GM18517 (cell line): Measurements from ENCODE around the gene NCKAP5.
A peak's percentile ranks its signal among the peaks of the same experiment; 100 is the strongest.
"Not testable (repeated sequence)": the region's sequence is repeated elsewhere in the genome, so short reads cannot be mapped to it uniquely, and the experiment has no call there.

Source experiments
- ATAC-seq: cut with Tn5 transposase; IDR thresholded peaks from one replicate; pipeline ENCODE4 v1.9.1; 2021; ENCODE audit warnings: mild to moderate bottlenecking, moderate library complexity; ENCODE audit not compliant: unreplicated experiment

Gene NCKAP5

GRCh38 chr2:133525090-133525489 is 43.2 kb downstream of the NCKAP5 start:
- no peak for ATAC-seq

GRCh38 chr2:133523406-133523805 is 44.9 kb downstream of the NCKAP5 start:
- no peak for ATAC-seq

- no peak for ATAC-seq
Observed at GRCh38 chr2:133522204-133522603, 46.1 kb downstream of the NCKAP5 start.

DNA sequence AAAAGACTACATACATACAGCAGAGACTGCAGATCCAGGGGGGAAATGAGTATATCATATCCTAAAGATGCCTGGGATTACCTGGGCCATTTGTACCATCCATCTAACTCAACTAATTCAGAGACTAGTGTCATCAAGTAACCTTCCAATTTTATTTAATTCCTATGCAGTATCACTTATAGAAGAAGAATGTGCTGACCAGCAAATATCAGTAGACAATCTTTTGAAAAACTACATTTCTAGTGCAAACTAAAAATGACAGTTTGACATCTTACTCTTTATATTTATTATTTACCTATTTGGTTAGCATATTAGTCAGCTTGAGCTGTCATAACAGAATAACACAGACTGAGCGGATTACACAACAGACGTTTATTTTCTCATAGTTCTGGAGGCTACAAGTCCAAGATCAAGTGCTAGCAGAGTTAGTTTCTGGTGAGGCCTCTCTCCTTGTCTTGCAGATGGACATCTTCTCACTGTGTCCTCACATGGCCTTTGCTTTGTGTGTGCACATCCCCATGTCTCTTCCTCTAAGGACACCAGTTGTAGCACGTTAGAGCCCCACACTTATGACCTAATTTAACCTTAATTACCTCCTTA is 47.0 kb downstream of the NCKAP5 start:
- ATAC-seq: no peak

DNA sequence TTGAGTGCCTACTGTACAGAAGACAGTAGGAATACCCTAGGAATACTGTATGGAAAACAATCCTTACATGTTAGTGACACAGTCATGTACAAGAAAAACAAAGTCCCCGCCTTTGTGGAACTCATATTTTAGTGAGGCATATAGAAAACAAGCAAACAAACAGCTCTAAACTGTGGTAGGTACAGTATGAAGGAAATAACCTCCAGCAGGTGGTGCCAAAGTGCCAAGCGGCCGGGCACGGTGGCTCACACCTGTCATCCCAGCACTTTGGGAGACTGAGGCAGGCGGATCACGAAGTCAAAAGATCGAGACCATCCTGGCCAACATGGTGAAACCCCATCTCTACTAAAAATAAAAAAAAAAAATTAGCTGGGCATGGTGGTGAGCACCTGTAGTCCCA is 48.6 kb downstream of the NCKAP5 start:
- not testable (repeated sequence) for ATAC-seq

DNA sequence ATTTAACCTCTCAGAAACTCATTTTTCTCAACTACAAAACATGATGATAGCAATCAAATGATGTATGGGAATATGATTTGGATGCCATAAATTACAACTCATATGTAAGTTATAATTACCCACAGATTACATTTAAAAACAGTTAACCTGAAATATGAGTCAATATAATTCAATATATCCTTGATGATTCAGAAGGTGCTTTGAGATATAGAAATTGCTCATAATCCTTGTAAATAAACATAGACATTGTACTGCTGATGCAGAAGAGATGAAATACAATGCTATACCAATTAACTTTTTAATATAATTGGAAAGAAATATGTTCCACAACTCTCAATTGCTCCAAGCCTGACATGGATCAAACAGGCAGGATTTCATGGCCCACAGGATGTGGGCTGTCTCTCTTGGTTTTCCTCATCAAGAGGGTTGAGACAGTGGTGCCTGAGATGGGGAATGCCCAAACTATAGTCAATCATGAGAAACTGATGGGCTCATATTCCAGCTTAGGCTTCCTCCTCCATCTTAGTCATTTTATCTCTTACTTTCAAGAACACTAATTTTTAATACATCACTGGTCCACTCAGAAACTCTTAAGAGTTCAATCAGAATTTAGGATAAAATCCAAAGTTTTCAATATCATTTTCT is 49.4 kb downstream of the NCKAP5 start:
- ATAC-seq: no peak

DNA sequence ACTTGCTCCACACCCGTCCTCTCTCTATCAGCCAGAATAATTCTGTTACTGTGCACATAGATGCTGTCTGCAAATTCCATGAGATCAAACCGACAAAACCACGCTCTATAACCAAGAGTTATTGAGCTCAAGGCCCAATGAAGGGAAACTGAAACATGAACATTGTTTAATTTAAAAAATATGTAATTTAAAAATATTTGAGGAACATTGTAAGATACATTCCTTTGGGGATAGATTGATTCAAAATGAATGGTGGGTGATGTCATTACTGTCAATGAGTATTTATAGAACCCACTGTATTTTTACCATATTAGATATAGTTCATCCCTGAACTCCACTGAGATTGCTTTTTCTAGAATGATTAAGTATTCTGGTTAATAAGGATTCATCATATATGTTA is 50.4 kb downstream of the NCKAP5 start:
- ATAC-seq: no peak

DNA sequence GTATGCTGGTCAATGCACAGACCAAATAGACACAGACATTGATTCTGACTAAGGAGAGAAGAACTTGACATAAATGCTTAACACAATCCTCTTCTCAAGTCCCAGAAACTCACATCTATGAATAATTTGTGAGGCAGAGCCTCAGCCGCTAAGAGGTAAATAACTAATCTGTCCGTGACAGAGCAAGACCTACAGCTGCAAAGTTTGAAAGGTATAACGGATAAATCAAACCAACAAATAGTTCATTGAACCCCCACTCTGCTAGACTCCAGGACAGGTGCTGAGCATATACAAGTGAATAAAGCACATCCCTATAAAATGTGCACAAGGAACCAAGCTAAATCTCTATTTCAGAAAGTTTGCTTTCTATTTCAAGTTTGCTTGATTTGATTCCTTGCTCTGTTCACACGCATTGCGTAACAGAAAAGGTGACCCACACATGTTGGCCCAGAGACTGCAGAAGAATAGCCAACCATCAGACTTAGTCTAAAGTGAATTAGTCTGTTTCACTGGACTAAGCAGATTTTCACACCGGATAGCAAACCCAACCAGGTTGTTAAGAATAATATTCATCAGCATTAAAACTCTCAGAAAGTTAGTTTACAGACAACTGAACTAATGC is 51.7 kb downstream of the NCKAP5 start:
- ATAC-seq: no peak

DNA sequence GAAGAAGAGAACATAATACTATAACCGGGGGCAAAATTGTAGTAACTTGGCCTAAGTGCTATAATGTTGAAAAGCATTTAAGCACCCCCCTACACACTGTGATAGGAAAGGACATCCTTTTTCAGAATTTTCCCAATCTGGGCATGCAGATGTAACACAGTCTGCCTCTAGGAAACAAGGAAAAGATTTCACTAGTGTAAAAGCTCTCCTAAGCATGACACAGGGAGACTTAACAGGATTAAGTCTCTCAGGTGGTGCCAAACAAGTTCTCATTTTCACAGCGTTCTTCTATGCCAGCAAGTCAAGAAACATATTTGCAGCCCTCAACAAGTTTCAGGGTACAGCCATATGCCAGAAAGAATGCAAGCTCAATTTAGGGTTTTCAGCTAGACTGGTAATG is 53.0 kb downstream of the NCKAP5 start:
- ATAC-seq: no peak

DNA sequence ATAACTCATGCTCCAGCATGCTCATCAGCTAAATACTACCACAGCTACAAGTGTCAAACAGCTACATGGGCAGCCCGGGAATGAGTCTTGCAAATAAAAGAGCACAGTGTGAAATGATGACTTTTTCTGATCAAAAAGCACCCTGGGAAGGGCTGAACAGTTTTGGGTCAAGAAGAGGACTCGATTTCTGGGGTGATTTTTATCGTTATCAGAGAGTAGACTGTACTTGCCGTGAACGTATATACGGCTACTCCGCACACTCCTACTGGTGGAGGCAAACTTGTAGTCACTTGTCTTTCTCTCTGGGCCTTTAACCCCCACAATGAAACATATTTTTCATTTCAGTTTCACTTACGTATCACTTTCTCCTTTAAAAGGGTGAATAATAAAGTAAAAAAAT is 54.4 kb downstream of the NCKAP5 start:
- no peak for ATAC-seq

GRCh38 chr2:133512121-133512520 is 56.1 kb downstream of the NCKAP5 start:
- ATAC-seq: no peak

DNA sequence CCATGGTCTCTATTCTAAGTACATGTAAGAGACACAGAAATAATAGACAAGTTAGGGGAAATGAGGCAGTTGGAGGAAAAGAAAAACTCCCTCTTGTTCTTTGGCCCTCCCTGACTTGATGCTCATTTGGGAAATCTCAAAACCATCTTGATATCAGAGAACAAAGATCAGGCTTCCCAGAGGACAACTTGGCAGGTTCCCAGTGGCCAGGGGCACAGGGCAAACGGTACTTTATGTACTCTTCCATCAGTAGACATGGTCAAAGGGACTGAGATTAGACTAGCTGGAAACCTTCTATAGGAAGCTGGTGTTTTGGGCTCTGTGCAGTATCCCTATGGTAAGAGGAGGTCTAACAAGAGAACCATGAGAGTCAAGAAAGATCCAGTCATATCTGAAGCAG is 56.6 kb downstream of the NCKAP5 start:
- ATAC-seq: no peak

GRCh38 chr2:133509777-133510176 is 58.5 kb downstream of the NCKAP5 start:
- no peak for ATAC-seq

- ATAC-seq: no peak
Observed at GRCh38 chr2:133508546-133509165, 59.6 kb downstream of the NCKAP5 start.

GRCh38 chr2:133506996-133507395 is 61.3 kb downstream of the NCKAP5 start:
- ATAC-seq: no peak

DNA sequence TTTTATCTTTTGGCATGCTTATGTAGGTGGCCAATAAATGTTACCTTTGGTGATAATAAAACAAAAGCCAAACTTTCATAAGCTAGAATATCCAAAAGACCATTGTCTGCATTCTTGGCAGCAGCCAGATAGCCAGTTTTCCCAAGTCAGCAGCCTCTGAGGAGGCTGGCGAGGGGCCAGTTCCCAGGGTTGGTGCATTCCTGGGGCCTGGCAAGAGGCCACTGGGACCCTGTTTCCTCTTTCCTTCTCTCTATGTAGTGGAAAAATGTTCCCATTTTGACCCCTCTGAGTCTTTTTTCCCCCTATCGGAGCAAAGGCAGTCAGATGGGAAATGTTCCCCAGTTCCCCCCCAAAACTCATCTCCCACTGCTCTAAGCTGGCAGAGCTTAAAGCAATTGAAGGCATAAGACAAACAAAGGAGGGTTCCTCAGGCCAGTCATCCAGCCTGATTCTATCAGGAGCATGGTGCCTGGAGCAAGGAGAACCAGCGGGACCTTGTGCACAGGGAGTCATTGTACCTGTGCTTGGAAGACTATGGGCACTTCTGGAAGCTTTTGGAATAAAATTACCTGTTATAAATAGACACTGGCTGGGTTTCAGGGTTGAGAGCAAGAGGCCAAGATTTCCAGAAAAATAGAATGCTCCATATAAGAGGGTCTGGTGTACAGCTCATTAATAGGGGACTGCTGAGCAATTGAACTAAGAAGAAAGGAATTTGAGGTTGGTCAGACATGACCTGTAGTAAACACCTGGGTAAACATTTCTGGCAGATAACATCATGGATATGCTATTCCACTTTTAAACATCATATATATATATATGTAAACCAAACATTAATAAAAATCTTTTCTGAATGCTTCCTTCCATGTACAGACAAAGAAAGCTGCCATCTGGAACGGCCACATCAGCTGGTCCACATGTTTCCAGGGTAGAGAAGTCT is 63.4 kb downstream of the NCKAP5 start:
- ATAC-seq: no peak

GRCh38 chr2:133503927-133504326 is 64.3 kb downstream of the NCKAP5 start:
- no peak for ATAC-seq

DNA sequence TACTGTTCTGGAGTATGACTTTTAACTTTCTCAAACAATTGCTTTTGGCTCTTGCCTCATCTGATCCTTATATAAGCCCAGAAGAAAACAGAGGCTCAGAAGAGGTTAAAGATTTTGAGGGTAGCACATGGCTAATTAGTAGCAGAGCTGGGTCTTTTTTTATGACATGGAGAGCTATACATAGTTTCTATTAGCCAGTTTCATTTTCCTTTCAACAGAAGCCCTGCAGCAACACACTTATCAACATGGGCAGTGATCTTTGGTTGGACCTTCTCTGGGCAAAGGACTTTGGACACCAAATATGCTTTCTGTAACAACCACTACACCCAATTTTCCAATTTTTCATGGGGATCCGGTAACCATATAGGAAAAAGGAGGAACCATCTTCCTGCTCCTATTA is 64.9 kb downstream of the NCKAP5 start:
- ATAC-seq: peak; percentile 90

DNA sequence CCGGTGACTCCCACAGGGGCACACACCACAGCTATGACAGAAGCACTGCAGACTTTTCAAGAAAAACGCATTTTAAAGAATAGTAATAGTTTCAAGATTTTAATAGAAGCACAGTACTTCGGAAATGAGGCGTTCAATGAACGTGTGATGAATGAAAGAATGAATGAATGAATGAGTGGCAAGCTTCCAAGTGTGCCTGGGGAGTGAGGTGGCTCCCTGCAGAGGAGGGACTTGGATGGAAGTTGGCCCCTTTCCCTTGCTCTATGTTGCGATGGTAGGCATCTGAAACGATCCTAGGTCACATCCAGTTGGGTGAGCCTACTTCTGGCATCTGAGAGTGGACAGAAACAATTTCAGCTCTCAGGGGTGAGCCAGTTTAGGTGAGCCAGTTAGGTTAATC is 65.6 kb downstream of the NCKAP5 start:
- ATAC-seq: no peak

- ATAC-seq: no peak
Observed at GRCh38 chr2:133500917-133501316, 67.3 kb downstream of the NCKAP5 start.
